ENCODE data around the gene WNT1.

WNT1 gene

GRCh38 chr12:49030714-49031572 is 52.8 kb downstream of the WNT1 start:
- TF ChIP-seq SIN3A (IDR thresholded peaks at IDR 0.05; ENCODE audit: borderline replicate concordance, insufficient read depth, low read length), result no peak
- TF ChIP-seq POLR2AphosphoS5 (IDR thresholded peaks at IDR 0.05; ENCODE audit: low read depth, low read length), result peak; percentile 20; the same call in 1 of the 2 replicates

- no peak for TF ChIP-seq TAF1 (IDR thresholded peaks at IDR 0.05; ENCODE audit: borderline replicate concordance, insufficient read depth, low read length)
- TF ChIP-seq FOXP2 (optimal IDR thresholded peaks at IDR 0.05; ENCODE audit: borderline replicate concordance, extremely low read depth, extremely low read length, insufficient read depth), result no peak
- no peak for TF ChIP-seq REST (IDR thresholded peaks at IDR 0.05; ENCODE audit: insufficient read depth in 1 of 2, low read depth in 2 of 2, low read length in 2 of 2)
- no peak for TF ChIP-seq POLR2AphosphoS5 (IDR thresholded peaks at IDR 0.05; ENCODE audit: low read depth, low read length)
- TF ChIP-seq SIN3A (IDR thresholded peaks at IDR 0.05; ENCODE audit: borderline replicate concordance, insufficient read depth, low read length), result no peak
These were observed 53.5 kb downstream of the WNT1 start for GRCh38 chr12:49031573-49032161.
